ENCODE results near the gene PEX14.

GRCh38 chr1:10629816-10630571, 155.2 kb downstream of the PEX14 start:
- TF ChIP-seq EZH2phosphoT487 (IDR thresholded peaks at IDR 0.05; ENCODE audit: unreplicated experiment) (no peak), CTCF (conservative IDR thresholded peaks at IDR 0.05; ENCODE audit: low read depth in 2 of 2) (peak; percentile 10 to 49; a peak in 2 of 4 replicates), EZH2 (IDR thresholded peaks at IDR 0.05; ENCODE audit: low read depth, unreplicated experiment) (no peak), POLR2AphosphoS5 (IDR thresholded peaks at IDR 0.05; ENCODE audit: low read depth) (no peak), ZNF114 (CRISPR knock-in tag; IDR thresholded peaks at IDR 0.05) (no peak), CREB1 (CRISPR knock-in tag; IDR thresholded peaks at IDR 0.05; ENCODE audit: low read depth) (no peak), ETS1 (IDR thresholded peaks at IDR 0.05) (no peak), NANOG (IDR thresholded peaks at IDR 0.05; ENCODE audit: borderline replicate concordance) (no peak), REST (IDR thresholded peaks at IDR 0.05; ENCODE audit: unreplicated experiment) (no peak), STAT1 (IDR thresholded peaks at IDR 0.05; ENCODE audit: unreplicated experiment) (no peak), JUNB (IDR thresholded peaks at IDR 0.05; ENCODE audit: unreplicated experiment) (no peak), ZNF462 (CRISPR knock-in tag; IDR thresholded peaks at IDR 0.05) (no peak), ZNF331 (CRISPR knock-in tag; IDR thresholded peaks at IDR 0.05; ENCODE audit: low read depth) (no peak)

Data from GM23338 (cell line).